Fibroblast of pulmonary artery (primary cell): ENCODE data around the gene JMJD7.

ENCODE experiments used
- DNase-seq: peaks from one replicate; pipeline ENCODE4 v3.0.0-alpha.2; 2010; ENCODE audit warnings: low read depth
- H3K4me3 ChIP-seq: replicated peaks from 2 replicates; pipeline ENCODE4 v1.5.1; 2011; ENCODE audit warnings: low read depth, mild to moderate bottlenecking, control low read depth, low read length, moderate library complexity
- TF ChIP-seq, protein P1 (sequence below): IDR thresholded peaks from 2 replicates; pipeline ENCODE4 v1.5.1; 2011; ENCODE audit warnings: mild to moderate bottlenecking, control low read depth, low read length, inconsistent platforms; ENCODE audit errors: missing control alignments

Gene JMJD7

DNA sequence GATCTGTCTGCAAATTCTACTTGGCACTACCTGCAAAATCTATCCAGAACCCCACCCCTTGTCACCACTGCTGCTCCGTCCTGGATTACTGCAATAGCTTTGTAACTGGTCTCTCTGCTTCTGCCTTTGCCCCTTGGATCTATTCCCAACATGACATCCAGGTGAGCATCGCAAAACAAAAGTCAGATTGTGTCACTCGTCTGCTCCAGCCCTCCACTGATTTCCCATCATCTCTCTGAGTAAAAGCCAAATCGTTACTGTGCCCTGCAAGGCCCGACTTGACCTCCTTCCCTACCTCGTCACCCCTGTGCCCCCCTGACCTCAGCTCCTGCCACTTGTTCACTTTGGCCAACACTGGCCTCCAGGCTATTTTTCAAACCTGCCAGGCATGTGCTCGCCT lies 56.6 kb downstream of the JMJD7 start:
- DNase-seq, result no peak
- TF ChIP-seq, protein P1, sequence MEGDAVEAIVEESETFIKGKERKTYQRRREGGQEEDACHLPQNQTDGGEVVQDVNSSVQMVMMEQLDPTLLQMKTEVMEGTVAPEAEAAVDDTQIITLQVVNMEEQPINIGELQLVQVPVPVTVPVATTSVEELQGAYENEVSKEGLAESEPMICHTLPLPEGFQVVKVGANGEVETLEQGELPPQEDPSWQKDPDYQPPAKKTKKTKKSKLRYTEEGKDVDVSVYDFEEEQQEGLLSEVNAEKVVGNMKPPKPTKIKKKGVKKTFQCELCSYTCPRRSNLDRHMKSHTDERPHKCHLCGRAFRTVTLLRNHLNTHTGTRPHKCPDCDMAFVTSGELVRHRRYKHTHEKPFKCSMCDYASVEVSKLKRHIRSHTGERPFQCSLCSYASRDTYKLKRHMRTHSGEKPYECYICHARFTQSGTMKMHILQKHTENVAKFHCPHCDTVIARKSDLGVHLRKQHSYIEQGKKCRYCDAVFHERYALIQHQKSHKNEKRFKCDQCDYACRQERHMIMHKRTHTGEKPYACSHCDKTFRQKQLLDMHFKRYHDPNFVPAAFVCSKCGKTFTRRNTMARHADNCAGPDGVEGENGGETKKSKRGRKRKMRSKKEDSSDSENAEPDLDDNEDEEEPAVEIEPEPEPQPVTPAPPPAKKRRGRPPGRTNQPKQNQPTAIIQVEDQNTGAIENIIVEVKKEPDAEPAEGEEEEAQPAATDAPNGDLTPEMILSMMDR, result no peak
- H3K4me3 ChIP-seq, result no peak overlapping the region

DNA sequence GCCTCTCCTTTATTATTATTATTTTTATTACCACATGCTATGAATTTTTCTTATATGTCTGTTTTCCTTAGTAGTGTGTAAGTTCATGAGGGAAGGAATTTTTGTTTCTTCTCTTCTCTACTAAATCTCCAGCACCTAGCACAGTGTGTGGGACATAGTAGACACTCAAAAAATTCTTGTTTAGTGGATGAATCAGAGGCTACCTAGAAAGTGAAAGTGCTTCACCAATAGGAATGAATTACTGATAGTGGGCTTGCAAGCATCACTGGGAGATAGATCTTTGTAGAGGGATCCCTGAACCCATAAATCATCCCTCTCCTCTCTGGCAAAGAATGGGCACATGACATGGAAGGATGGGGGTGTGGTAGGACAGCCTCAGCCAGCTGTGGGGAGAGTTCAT lies 57.4 kb downstream of the JMJD7 start:
- TF ChIP-seq, protein P1, result no peak
- DNase-seq, result no peak
- H3K4me3 ChIP-seq, result no peak overlapping the region

DNA sequence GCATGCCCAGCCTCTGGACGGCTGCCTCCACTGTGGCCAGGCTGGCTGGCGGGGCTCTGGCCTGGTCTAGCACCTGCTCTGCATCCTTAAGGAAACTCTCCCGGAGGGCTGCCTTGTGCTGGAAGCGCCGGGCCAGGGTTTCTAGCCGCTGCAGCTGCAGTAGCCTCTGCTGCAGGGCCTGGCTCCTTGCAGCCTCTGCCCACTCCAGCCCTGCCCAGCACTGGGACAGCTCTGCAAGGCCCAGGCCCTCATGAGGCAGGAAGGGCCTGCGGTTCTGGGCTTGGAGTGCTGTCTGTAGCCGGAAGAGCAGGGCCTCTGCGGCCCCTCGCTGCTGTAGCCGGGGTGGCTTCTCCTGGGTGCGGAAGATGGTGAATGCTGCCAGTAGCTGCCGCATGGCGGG lies 57.9 kb downstream of the JMJD7 start:
- TF ChIP-seq, protein P1, result no peak

DNA sequence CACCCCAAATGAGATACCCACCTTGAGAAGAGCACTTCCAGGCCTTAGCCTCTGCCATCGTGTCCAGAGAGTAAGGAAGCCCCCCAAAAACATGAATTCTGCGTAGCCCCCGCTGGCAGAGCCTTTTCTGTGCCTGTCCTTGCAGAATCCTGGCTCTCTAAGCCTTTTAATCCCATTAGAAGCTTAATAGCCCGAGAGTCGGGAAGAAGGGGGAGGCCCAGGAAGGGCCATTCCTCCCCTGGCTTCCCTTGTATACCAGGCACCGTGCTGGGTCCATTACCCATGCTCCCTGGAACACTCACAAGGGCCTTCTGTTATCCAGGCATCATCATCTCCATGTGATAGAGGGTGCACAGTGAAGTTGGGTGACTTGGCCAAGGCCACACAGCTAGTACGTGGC lies 58.8 kb downstream of the JMJD7 start:
- H3K4me3 ChIP-seq, result no peak overlapping the region
- TF ChIP-seq, protein P1, result no peak
- no peak for DNase-seq

More for the DNA sequence above, 57.9 kb downstream of the JMJD7 start:
- no peak for DNase-seq
- H3K4me3 ChIP-seq, result no peak overlapping the region

DNA sequence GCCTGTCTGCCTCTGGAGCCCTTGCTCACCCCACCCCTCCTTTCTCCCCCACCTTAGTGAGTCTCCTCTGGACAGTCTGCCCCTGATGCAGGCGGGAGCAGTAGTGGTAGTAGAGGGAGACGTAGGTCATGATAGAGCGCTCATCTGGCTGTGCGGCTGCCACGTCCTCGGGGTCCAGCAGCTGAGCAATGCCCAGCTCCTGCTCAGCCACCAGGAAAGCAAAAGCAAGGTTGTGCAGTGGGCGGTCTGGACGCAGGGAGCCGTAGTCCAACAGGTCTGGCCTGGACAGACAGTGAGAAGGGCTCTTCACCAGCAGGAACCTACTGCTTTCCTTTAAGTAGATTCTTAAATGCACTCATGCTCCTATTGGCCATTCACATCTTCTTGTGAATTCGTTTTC lies 59.3 kb downstream of the JMJD7 start:
- no peak overlapping the region for H3K4me3 ChIP-seq
- DNase-seq, result no peak
- TF ChIP-seq, protein P1, result no peak
